Stimulated activated CD8-positive, alpha-beta memory T cell treated with anti-CD3 and anti-CD28 coated beads, Interleukin-2, amount 100 ng/mL, for 48 hours (primary cell): Measurements from ENCODE around the gene ZCWPW2.

Experiments used
- DNase-seq, 2 donors: peaks; one replicate each; pipeline ENCODE4 v3.0.0-alpha.2; 2020; ENCODE audit warnings: low read depth in 2 of 2

ZCWPW2 gene, protein sequence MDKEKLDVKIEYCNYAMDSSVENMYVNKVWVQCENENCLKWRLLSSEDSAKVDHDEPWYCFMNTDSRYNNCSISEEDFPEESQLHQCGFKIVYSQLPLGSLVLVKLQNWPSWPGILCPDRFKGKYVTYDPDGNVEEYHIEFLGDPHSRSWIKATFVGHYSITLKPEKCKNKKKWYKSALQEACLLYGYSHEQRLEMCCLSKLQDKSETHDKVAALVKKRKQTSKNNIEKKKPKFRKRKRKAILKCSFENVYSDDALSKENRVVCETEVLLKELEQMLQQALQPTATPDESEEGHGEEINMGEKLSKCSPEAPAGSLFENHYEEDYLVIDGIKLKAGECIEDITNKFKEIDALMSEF

DNA sequence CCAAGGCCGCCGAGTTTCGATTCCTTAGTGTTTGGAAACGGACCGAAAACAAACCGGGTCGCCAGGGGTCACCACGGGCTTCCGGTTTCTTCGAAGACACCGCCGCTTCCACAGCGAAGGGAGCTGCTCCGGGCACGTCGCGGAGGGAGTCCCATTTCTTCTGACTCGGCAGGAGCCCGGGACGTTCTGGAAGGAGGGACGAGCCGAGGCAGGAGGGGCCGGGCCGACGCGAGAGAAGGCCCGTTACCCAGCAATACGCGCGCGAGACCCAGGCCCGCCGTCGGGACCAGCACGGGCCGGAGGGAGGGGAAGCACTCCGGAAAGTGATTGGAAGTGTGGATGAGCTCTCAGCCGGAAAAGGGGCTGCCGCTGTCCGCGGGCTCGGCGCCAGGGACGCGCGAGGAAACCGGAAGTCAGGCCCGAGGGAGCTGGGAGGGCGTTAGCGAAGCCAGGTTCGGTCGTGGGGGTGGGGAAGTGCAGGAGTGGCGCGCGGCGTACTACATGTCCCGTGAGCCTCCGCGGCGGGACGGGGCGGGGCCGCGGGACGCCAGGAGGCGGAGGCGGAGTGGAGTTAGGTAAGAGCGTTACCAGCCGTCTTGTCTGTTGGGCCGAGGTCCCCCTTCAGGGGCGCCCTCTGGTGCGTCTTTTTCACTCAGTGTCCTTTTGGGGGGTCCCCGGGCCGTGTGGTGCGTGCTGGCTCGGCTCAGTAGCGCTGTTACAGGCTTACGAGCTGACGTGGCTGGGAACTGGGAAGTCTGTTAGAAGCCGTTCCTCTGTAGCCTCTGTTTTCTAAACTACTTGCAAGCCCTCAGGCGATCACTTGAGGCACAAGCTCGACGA, at the start of gene ZCWPW2, which contains the start of gene AZI2:
Gene ZCWPW2, plus strand, starts transcription at position 93 of the 840 bp plus-strand sequence. CDS start 64,348 bp downstream, outside the sequence.
Gene AZI2, minus strand, starts transcription at position 196 of the 840 bp plus-strand sequence. CDS start 8,207 bp downstream, outside the sequence.
- DNase-seq, result peak; percentile 87 to 88

- DNase-seq, result no peak
Measured at GRCh38 chr3:28299705-28300104, 48.8 kb upstream of the ZCWPW2 start.

- no peak for DNase-seq
Measured at GRCh38 chr3:28300345-28300962, 48.1 kb upstream of the ZCWPW2 start.

GRCh38 chr3:28301688-28302087, 46.8 kb upstream of the ZCWPW2 start:
- DNase-seq, result no peak

- DNase-seq, result no peak
Measured at GRCh38 chr3:28308196-28308595, 40.3 kb upstream of the ZCWPW2 start.

GRCh38 chr3:28315711-28316110, 32.8 kb upstream of the ZCWPW2 start:
- DNase-seq, result no peak

DNA sequence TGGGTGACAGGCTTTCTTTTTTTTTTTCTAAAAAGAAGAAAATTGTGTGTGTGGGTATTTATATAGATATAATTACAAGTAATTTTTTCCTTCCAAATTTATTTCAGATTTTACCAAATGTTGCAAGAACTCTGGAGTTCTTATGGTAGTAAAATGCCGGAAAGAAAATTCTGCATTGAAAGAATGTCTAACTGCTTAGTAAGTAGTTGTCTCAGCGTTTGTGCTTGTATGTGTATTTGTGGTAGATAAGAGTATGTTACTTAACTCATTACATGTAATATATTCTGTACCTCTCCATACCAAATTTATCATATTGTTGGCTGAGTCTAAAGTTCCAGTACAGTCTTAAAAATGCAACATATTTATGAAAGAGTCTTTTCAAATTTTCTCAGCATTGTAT, 32.3 kb upstream of the ZCWPW2 start:
- no peak for DNase-seq

DNA sequence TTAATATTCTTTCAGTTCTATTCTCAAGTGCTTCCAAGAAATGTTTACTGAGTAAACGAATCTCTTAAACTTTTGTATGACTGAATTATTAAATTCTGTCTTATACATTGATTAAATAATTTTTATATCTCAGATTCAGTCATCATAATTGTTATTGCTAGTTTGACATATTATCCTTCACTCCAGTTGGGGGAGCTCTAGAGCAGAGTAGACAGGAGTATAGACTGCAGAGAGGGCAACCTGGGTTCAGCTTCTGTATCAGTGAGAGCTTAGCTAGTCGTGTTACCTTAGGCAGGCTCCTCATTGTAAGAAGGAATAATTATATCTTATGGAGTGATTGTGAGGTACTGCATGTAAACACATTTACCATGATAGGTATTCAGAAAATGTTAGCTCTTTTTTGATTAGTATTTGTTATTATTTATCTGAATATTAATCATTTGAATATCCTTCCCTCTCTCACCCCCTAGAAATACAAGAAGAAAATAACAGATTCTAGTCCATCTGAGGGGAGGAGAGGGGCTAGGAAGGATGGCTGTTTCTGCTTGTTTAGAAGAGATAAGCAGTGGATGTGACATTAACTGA, 31.0 kb upstream of the ZCWPW2 start:
- no peak for DNase-seq

DNA sequence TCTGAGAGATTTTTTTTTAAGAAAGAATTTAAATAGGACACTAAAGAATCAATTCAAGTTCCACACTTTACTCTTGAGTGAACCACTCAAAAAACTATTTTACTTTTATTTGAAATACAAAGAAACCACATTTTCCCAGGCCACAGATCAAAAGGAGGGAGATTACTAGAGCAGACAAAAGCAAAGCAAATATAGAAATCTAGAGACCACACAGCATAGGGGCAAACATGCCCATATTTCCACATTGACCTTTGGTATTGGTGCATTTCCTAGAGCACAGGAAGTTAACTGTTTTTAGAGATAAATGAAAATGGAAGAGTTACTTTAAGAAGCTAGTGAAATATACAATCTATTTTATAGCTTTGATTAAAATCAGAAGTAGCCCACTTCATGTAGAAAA, 27.5 kb upstream of the ZCWPW2 start:
- no peak for DNase-seq

DNA sequence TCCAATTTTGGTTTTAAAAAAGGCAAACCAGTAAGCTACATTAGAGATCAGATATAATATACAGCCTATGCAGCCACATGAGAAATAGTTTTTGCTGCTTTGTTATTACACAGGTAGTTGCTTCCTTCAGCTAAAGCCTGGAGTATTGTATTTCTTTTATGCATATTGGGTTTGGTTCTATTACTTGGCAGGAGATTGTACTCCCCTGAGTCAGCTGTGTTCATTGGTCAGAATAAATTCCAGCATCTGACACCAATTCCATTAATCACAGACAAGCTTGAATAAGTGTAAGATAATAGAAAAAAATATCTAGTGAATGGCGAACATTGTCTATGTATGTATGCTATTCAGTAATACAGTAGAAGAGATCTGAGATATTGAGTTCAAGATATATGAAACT, 26.1 kb upstream of the ZCWPW2 start:
- DNase-seq, result no peak

- no peak for DNase-seq
Measured at GRCh38 chr3:28326458-28326926, 22.0 kb upstream of the ZCWPW2 start.

- DNase-seq, result no peak
Measured at GRCh38 chr3:28328188-28329151, 20.1 kb upstream of the ZCWPW2 start.

- DNase-seq, result no peak
Measured at GRCh38 chr3:28334552-28334951, 14.0 kb upstream of the ZCWPW2 start.

GRCh38 chr3:28335246-28335645, 13.3 kb upstream of the ZCWPW2 start:
- no peak for DNase-seq

GRCh38 chr3:28337230-28337629, 11.3 kb upstream of the ZCWPW2 start:
- DNase-seq, result no peak

- no peak for DNase-seq
Measured at GRCh38 chr3:28343144-28343543, 5.4 kb upstream of the ZCWPW2 start.

DNA sequence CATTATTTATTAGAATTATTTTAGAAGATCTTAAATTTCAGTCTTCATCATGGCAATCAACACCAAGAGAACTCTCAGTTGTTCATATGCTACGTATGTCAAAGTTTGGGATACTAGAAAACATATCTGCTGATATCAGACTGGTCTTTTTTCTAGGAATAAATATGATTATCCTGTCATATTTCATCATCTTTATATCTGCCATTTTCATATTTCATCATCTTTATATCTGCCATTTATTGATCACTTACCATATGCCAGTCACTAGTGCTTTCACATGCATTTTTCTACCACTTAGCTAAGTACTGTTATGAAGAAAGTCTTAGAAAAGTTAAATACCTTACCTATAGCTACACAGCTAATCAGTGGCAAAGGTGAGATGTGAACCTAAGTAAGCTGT, 2.8 kb upstream of the ZCWPW2 start:
- DNase-seq, result no peak

GRCh38 chr3:28347374-28348264, 902 bp upstream of the ZCWPW2 start:
- DNase-seq, result no peak

DNA sequence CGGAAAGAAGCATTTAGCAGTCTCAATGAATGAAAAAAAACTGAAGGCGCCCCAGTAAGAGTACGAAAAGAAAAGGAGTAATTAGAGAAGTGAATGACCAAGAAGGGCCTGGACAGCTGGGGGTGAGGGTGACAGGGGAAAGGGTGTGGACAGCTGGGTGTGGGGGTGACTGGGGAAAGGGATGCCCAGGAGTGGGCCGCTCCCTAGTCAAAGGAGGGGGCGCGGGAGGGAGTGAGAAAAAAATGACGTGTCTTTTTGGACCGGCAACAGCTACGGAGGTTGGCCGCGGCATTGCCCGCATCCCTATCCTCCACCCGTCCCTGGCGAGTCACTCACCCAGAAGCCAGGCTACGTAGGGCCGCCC, 274 bp upstream of the ZCWPW2 start:
- no peak for DNase-seq
